Uterus (tissue), 2 donors: ENCODE results near the gene LRBA.

ENCODE experiments used
- CTCF ChIP-seq, 4 experiments: fragments of 200-600 bp in 2 of 4; fragments of 450-650 bp in 2 of 4; sonication (generic) in 2 of 4; IDR thresholded peaks; one replicate each; pipeline ENCODE4 v1.5.1; 2016 to 2019; ENCODE audit warnings: antibody characterized with exemption in 4 of 4, mild to moderate bottlenecking in 2 of 4, moderate library complexity in 1 of 4
- POLR2A ChIP-seq, 2 donors: fragments of 450-650 bp; IDR thresholded peaks; one replicate each; pipeline ENCODE4 v1.6.1; 2016; ENCODE audit warnings: antibody characterized with exemption in 2 of 2, mild to moderate bottlenecking in 1 of 2, moderate library complexity in 1 of 2

GRCh38 chr4:150475763-150476162 is 539.3 kb downstream of the LRBA start:
- TF ChIP-seq CTCF (IDR thresholded peaks at IDR 0.05) (no peak), POLR2A (IDR thresholded peaks at IDR 0.05) (no peak)
